GM20431 (cell line): ENCODE measurements around the gene AIF1L.
"Not testable (repeated sequence)": the region's sequence is repeated elsewhere in the genome, so short reads cannot be mapped to it uniquely, and the experiment has no call there.

Source experiments
- in situ Hi-C: fragments of 300-500 bp; cut with MseI, MboI; formaldehyde crosslinking; loops from one replicate; pipeline ENCODE4 v1.15.0; 2020; ENCODE audit warnings: low sequenced_read_pairs; ENCODE audit not compliant: unreplicated experiment

Gene AIF1L

GRCh38 chr9:131149688-131150053 is 53.3 kb downstream of the AIF1L start:
- in situ Hi-C loops, result no loop called here

DNA sequence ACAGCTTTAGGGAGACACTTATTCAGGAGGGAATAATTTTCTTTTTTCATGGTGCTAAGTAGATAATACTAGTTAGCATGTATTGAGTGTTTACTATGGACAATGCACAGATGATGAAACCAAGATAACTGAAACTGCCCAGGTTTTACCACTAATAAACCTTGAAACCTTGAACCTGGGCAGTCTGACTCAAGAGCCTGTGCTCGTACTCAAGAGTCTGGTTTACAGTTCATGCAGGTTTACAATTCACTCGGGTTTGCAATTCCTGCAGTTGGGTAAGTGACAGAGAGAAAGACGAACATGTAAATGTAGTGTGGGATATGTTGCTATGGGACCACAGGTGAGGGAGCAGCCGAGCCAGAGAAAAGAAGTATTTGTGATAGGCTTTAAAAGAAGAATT is 57.3 kb downstream of the AIF1L start:
- in situ Hi-C loops, result no loop called here

- in situ Hi-C loops, result not testable (repeated sequence)
These were observed 62.3 kb downstream of the AIF1L start for GRCh38 chr9:131158673-131159072.

GRCh38 chr9:131160416-131161112 is 64.2 kb downstream of the AIF1L start:
- in situ Hi-C loops, result no loop called here

- in situ Hi-C loops, result no loop called here
These were observed 65.3 kb downstream of the AIF1L start for GRCh38 chr9:131161585-131161984.

- in situ Hi-C loops, result no loop called here
These were observed 66.6 kb downstream of the AIF1L start for GRCh38 chr9:131162886-131163285.

DNA sequence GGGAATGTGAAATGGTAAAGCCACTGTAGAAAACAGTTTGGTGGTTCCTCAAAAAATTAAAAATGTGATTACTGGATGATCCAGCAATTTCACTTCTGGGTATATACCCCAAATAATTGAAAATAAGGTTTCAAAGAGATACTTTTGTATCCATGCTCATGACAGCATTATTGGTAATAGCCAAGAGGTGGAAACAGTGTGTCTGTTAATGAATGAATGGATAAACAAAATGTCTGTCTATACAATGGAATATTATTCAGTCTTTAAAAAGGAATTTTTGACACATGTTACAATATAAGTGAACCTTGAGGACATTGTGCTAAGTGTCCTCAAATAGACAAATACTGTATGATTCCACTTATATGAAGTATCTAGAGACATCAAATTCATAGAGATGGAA is 69.2 kb downstream of the AIF1L start:
- in situ Hi-C loops, result no loop called here

GRCh38 chr9:131167146-131167692 is 70.9 kb downstream of the AIF1L start:
- in situ Hi-C loops, result no loop called here

DNA sequence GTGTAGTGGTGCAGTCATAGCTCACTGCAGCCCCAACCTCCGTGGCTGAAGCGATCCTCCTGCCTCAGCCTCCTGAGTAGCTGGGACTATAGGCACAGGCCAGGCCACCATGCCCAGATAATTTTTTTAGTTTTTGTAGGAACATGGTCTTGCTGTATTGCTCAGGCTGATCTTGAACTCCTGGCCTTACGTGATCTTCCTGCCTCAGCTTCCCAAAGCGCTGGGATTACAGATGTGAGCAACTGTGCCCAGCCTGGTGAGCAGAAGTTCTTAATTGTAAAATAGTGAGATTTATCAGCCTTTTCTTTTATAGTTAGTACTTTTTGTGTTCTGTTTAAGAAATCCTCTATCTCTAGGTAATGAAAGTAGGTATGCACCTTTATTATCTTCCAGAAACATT is 71.6 kb downstream of the AIF1L start:
- in situ Hi-C loops, result no loop called here

- in situ Hi-C loops, result no loop called here
These were observed 73.4 kb downstream of the AIF1L start for GRCh38 chr9:131169563-131170240.
